ENCODE measurements around the gene MAGEB10.

Gene MAGEB10

DNA sequence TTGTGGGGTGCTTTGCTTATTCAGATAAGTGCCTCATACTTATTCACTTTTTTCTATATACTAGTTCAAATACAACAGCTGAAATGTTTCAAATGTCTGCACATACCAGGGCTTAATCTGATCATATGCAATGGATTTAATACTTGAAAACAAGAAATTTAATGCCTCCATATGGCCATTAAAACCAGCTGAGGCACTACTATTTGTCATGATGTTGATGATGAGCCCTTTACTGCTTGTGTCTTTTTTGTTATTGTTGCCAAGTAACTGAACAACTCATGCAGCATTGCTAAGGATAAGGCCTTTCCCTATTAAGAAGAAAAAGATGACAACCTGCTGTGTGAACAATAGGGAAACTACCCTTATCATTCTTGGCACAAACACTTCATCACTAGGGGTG, 52.5 kb downstream of the MAGEB10 start:
- no peak for DNase-seq (ENCODE audit: low spot score)
- TF ChIP-seq, protein P1, sequence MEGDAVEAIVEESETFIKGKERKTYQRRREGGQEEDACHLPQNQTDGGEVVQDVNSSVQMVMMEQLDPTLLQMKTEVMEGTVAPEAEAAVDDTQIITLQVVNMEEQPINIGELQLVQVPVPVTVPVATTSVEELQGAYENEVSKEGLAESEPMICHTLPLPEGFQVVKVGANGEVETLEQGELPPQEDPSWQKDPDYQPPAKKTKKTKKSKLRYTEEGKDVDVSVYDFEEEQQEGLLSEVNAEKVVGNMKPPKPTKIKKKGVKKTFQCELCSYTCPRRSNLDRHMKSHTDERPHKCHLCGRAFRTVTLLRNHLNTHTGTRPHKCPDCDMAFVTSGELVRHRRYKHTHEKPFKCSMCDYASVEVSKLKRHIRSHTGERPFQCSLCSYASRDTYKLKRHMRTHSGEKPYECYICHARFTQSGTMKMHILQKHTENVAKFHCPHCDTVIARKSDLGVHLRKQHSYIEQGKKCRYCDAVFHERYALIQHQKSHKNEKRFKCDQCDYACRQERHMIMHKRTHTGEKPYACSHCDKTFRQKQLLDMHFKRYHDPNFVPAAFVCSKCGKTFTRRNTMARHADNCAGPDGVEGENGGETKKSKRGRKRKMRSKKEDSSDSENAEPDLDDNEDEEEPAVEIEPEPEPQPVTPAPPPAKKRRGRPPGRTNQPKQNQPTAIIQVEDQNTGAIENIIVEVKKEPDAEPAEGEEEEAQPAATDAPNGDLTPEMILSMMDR (IDR thresholded peaks at IDR 0.05; ENCODE audit: extremely low read depth, insufficient read depth, missing control alignments): no peak
- in situ Hi-C loops (cut with MboI; ENCODE audit: low pct_unique_long_range_greater_than_20kb, low sequenced_read_pairs, unreplicated experiment): no loop called here

DNA sequence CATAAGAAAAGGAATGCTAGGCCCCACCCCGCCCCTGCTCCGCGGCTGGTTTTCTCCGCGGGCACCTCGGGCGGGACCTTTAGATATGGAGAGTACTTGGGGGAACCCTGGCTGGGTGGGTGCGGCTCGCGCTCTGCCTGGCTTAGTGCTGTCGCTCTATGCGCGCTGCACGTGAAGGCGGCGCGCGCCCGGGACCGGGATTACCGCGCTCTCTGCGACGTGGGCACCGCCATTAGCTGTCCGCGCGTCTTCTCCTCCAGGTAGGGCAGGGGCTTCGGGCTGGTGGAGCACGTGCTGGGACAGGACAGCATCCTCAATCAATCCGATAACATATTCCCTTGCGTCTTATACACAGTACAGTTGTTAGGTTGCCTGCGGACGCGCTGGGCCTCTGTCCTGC, 56.0 kb downstream of the MAGEB10 start:
- in situ Hi-C loops (cut with MboI; ENCODE audit: low pct_unique_long_range_greater_than_20kb, low sequenced_read_pairs, unreplicated experiment): no loop called here

More for the DNA sequence above, 56.0 kb downstream of the MAGEB10 start:
- TF ChIP-seq, protein P1 (IDR thresholded peaks at IDR 0.05; ENCODE audit: extremely low read depth, insufficient read depth, missing control alignments): no peak
- DNase-seq (ENCODE audit: low spot score): no peak

All from GM13977 (cell line).